Measurements from ENCODE around the gene ACO2.

ACO2 gene

DNA sequence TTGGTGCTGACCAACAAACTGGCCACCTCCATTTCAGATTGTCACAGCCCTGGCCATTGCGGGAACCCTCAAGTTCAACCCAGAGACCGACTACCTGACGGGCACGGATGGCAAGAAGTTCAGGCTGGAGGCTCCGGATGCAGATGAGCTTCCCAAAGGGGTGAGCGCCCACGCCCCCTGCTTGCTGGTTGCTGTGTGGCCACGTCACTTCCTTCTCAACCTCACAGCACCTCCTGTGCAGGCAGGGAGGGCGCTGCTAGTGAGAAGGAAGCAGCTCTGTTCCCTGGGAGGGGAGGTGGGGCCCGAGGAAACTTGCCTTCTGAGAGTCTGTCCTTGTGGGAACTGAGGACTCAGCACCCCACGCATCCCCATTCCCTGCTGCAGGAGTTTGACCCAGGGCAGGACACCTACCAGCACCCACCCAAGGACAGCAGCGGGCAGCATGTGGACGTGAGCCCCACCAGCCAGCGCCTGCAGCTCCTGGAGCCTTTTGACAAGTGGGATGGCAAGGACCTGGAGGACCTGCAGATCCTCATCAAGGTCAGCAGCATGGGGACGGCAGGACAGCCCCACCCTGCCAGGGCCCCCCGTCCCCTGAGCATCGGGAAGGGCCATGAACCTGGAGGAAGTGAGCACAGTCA, 56.0 kb downstream of the ACO2 start:
- DNase-seq = no peak

DNA sequence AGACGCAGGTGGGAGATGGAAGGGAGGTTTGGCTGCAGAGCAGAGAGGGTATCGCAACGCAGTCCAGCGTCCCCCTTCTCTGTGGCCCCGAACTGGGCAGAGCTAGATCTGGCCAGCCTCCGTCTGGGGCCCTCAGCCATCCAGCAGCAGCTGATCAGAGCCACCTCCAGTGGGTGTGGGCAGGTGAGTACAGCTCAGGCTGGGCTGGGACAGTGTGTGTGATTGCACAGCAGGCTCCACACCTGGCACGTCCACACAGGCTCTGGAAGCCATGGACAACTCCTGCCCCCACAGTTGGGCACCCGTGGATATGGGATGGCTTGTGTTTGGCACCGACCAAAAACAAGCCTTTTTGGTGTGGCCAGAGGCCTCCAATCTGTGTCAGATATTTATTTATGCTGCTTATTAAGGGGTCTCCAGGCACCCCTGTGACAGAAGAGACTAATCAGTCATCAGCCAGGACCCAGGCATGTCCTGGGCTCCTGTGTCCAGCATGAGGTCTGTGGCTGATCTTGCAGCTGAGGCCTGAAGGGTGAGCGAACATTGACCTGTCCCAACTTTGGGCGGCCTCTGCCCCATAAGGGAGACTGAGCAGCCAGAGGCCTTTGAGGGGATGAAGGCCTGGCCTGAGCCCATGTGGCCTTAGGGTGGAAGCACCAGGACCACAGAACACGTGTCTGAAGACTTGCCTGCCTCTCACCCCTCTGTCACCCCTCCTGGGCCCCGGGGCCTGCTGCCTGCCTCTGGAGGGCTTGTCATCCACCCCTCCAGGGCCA, 56.7 kb downstream of the ACO2 start:
- no peak for DNase-seq

DNA sequence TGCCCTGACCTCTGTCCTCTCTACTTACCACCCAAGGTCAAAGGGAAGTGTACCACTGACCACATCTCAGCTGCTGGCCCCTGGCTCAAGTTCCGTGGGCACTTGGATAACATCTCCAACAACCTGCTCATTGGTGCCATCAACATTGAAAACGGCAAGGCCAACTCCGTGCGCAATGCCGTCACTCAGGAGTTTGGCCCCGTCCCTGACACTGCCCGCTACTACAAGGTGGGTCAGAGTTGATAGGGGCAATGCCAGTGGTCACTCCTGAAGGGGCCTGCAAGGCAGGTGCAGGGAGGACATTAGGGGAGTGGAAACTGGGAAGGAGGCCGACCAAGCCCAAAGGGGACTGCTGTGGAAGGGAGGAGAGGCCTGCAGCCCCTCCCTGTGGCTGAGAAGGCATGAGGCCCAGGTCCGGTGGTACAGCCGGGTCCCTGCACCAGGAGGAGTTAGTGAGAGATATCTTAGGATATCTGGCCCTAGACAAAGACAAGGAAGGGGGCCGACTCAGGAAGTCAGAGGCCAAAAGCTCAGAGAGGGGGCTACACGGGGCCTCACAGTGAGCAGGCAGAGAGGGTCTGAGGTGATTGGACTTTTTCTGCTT, 57.4 kb downstream of the ACO2 start:
- no peak for DNase-seq

DNA sequence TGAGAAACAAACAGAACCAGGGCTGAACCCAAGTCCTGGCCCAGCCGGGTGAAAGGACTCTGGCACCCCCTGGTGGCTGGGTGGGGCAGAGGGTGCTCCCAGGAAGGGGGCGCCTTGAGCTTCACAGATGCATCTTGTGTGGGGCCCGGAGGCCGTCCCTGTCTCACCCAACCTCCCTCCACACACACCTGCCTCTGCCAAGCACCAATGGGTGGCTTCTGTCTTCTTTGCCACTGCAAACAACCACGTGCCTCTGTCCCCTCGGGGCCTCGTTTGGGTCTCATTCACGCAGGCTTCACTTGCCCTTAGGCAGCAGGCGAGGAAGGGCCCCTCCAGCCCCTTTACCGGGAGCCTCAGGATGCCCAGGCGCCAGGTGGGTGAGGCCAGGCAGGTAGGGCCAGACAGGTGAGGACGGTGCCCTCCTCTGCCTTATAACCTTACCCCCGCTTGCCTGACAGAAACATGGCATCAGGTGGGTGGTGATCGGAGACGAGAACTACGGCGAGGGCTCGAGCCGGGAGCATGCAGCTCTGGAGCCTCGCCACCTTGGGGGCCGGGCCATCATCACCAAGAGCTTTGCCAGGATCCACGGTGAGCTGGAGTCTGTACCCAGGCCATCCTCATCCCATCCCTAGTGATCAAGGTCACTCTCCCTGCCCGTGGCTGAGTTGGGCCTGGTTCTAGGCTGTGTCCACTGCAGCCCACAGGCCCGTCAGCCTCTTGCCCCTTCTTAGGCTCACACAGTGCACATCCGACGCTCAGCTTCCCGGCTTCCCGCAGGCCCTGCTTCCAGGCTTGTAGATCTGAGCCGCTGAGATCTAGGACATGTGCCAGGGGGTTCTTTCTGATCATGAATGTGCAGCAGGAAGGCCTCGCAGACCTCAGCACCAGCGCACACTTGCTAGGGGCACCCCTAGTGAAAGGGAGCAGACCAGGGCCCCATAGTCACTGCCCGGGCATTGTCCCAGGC, 58.2 kb downstream of the ACO2 start:
- no peak for DNase-seq

DNA sequence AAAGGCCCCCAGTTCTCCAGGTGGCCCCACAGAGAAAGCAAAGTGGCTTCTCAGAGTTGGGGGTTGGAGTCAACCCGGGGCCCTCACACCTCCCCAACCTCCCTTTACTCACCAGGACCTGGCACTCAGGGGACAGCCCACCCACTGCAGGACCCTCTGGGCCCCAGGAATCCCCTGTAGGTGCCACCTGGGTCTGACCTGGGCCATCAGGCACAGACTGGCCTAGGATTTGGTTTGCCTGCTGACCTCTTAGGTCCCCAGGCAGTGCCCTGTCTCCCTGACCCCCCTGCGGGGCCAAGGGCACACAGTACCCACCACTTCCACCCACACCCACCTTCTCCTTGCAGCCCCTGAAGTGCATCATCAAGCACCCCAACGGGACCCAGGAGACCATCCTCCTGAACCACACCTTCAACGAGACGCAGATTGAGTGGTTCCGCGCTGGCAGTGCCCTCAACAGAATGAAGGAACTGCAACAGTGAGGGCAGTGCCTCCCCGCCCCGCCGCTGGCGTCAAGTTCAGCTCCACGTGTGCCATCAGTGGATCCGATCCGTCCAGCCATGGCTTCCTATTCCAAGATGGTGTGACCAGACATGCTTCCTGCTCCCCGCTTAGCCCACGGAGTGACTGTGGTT, 59.3 kb downstream of the ACO2 start:
- DNase-seq = no peak

DNA sequence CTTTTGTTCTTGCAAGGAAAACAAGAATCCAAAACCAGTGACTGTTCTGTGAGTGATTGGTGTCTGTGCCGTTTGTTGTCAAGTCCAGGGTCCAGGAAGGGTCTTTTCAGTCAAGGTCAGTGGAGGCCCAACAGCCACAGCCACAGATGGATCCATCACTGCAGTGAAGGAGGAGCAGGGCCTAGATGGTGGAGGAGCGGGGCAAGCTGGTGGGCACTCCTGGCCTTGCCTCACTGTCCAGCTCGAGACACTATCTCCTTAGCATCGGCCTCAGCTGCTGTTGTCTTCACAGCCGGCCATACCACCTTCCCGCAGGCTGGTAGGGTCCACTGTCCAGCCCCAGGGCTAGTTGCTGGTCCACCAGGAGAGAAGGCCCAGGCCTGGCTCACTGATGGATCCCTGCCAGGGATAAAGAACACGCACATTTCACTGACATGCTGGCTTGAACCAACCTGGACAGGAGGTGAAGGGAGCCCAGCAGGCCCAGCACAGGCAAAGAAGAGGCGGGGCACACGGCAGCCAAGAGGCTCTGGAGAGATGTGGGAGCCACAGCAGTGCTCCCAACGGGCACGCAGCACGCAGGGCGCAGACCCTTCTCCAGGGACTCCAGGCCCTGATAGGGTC, 60.1 kb downstream of the ACO2 start:
- DNase-seq = no peak

DNA sequence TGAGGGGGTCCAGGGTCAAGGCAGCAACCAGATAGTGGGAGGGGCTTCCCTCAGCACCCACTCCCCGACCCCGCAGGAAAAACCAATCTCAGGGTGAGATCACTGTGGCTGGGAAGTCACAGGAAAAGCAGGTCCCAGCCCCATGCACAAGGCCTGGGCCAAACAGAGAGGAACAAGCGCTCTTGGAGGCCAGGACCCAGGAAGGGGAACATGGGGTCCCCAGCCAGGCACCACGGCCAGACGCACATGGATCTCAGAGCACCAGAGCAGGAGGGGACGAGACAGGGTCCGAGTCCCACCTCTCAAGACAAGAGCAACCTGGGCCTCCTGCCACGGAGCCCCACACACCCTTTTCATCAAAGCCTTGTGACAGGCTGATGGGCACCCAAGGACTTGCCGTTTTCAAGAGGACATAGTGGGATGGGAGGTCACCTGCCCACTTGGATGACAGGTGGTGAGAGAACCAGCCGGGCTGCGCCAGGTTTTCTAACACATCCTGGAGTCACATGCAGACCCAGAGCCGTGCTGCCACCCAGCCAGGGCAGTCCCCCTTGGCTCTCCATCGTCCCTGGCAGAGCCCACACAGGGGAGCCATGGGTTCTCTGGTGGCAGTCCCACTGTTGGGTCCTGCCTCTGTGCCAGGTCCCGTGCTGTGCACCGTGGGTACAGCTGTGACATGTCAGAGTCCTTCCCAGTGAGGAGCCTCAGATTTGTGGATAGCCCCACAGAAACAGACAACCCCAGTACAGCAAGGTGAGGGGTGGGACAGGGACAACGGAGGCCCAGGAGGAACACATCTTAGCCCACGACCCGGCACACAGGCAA, 62.2 kb downstream of the ACO2 start:
- DNase-seq = no peak

DNA sequence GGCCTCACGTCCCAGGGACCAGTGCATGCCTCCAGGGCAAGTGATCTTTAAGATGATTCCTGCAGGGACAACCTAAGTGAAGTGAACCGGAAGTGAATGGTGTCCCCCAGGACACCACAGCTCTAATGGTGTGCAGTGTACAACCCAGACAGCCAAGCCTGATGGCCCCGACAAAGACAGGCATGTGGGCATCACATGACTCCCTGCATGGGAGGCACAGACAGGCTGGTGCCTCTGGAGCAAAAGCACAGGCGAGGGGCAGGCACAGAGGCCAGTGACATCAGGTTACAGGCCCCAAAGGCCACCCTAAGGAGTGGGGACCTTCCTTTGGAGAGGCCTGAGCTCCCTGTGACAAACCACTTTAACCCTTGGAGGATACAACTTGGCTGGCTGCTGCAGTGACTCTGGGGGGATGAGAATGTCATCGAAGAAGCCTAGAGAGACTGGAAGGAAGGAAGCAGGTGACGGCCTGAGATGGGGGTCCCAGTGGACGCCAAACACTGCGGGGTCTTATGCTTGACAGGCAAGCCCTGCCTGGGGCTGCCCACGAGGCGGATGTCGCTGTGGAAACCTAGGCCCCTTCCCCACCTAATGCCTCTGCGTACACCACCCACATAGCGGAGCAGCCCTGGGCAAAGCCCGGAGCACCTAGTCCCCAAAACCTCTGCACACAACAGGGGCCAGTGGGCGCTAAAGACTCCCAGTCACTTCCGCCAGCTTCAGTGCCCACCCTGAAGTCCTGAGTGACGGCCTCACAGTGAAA, 63.0 kb downstream of the ACO2 start:
- DNase-seq = no peak

DNA sequence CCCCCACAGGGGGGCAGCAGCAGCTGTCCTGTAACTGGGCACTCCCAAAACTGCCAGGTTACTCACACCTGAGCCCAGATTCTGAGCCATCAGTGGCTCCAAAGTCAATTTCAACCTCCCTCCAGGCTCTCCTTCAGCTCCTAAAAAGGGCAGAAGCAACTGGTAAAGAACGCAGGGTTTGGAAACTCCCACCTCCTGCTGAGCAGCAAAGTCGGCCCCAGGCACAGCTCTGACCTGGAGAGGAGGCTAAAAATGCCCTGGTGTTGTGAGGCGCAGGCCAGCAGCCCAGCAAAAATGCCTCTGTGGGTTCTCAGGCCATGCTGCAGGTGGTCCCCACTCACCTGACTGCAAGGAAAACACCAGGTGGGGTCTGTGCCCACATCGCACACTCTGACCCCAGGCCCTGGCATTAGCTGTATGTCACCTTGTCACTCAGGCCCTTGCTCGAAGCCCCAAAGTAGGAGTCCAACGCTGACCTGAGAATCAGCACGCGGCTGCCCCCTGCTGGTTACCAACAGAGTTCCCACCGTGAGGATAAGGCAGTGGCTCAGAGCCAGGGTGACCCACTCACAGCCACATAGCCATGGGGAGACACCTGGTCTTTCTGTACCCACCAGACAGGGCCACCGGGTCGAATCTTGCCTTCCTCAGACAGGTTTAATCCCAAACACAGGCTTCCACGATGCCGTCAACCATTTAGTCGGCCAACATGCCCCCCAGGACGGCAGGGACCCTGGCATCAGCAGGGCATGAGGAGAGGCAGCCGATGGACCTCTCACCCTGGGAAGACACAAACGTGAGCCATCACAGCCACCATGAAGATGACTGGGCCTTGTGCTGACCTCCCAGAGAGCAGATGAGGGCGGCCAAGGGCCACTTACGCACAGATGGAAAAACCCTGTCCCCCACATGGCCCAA, 64.2 kb downstream of the ACO2 start:
- no peak for DNase-seq

DNA sequence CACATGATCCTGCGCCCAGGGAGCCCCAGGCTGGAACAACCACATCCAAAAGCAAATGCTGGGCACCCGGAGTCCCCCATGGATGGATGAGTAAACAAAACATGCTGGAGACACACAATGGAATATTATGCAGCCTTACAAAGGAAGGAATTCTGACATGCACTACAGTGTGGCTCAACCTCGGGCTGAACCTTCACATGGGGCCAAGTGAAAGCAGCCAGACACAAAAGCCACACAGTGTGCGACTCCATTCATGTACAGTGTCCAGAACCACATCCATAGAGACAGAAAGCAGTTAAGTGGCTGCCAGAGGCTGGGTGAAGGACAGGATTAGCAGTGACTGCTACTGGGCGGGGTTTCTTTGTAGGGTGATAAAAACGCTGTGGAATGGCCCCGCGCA, 65.3 kb downstream of the ACO2 start:
- DNase-seq = no peak

DNA sequence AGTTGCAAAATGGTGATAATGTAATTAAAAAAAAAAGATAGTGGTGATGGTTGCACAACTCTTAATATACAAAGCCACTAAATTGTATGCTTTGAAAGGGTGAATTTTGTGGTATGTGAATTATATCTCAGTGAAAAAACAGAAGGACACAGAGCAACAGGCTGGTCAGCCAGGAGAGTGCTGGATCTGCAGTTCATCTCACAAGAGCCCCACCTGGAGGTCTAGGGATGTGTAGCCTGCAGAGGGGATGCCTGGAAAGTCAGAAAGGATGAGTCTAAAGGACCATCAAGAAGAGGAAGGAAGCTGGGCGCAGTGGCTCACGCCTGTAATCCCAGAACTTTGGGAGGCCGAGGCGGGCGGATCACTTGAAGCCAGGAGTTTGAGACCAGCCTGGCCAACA, 66.3 kb downstream of the ACO2 start:
- DNase-seq = no peak

DNA sequence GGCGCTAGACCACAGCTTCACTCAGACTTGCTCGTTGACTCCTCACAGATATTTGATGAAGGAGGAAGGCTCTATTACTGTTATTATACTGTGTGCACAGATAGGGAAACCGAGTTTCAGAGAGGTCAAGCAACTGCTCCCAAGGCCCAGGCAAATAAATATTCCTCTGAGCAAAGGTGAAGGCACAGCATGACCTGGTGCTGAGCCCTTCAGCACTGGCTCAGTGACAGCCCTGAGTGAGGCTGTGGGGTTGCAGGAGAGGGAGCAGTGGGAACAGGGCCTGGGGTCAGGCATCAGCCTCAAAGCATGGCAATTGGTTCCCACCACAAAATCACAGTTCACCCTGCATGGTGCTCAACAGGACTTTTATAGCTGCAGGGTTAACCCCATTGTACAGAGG, 68.3 kb downstream of the ACO2 start:
- DNase-seq = no peak

DNA sequence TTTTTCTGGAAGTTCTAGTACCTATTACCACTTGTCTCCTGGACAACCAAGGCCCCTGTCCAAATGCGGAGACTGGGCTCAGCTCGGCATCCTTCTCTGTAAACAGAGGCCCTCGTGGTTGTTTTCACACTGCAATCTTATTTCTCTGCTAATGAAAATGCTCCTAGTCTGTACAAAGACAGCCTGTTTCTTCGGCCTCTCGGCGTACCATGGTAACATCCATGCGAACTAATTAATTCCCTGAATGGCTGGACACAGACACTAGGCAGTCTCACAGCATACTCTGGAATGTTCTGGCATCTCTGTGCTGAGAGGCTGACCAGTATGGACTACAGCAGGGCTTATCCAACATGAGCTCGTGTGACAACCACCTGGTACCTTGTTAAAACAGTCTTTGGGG, 69.7 kb downstream of the ACO2 start:
- no peak for DNase-seq

DNA sequence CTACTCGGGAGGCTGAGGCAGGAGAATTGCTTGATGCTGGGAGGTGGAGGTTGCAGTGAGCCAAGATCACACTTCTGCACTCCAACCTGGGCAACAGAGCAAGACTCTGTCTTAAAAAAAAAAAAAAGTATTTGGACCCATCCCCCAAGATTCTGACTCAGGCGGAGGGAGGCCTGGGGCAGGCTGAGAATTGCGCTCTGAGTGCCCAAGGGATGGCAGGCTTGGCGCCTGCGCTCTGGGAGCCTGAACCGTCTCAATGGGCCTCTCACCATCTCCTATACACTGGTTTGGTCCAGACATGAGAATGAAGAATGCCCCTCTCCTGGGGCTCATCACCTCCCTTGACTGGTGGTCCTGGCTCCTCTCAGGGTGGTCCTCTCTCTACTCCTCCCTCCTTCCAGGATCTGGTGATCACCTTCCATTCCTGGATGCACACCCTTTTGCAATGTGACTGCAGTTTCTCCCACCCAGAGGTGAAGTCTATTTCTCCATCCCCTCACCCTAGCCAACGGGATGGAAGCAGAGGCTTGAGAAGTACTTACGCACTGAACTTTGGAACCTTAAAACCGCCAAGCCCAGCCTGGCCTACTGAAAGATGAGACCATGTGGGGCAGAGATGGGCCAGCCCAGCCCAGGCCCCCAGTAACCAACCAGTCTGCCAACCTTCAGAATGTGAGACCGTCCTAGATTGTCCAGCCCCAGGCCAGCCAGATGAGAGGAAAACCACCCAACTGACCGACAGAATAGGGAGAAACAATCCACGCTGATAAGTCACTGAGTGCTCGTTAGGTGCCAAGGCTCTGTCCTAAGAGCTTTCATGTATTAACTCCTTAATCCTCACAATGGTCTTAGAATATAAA, 70.5 kb downstream of the ACO2 start:
- no peak for DNase-seq

DNA sequence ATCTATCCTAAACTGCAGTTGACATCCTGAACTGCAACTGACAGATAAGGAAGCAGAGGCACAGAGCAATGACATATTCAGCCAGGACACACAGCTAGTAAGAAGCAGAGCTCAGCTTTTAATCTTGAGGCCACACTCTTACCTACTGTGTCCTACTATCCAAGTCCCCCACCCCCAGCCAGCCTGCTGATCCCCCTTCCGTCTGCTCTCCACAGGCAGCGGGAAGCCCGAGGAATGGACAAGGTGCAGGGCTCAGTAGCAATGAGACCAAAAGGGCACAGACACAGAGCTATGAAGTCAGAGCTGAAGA, 71.0 kb downstream of the ACO2 start:
- no peak for DNase-seq

DNA sequence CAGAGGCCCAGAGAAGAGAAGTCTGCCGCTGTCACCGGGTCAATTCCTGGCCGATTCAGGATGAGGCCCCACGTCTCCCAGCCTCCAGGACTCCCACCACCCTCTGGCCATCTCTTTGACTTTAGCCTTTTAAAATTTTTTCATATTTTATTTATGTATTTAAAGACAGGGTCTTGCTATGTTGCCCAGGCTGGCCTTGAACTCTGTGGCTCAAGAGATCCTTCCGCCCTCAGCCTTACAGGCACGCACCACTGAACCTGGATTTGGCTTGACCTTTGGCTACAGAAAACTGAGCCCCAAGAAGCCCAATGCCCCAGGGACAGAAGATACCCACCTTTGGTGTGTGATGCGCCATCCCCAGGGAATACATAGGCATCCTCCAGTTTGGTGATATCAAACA, 71.4 kb downstream of the ACO2 start:
- no peak for DNase-seq

DNA sequence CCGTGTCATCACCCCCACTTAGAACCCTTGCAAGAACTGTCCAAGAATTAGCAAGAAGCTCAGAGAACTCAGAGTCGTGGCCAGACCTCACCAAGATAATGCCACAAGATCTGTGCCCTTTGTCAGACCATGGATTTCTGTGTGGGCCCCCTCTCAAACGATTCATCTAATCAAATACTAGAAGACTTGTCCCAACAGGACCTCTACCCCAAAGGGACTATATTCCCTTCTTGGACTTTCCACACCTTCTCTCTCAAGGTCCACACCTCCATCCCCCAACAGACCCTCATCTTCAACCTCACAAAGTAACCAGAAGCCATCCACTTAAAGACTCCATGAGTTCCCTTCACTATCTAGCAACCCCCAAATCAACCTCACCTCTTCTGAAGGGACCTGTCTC, 72.6 kb downstream of the ACO2 start:
- DNase-seq = no peak

DNA sequence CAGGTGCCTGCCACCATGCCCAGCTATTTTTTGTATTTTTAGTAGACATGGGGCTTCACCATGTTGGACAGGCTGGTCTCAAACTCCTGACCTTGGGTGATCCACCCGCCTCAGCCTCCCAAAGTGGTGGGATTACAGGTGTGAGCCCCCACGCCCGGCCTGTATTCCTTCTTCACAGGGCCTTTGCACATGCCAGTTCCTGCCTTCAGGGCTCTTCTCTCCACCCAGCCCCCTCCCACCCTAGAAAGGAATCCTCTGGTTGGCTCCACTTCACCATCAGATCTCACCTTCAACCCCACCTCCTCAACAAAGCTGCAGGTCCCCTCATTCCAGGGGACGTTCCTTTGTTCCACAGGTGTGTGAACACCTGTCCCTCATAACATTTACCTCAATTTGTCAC, 73.3 kb downstream of the ACO2 start:
- no peak for DNase-seq
